Measurements from ENCODE around the gene IL1R2. TPM values are rescaled to one million over a fixed set of nuclear protein-coding genes. Genes with fewer than 3 reads are reported as not detected.

IL1R2 gene, protein sequence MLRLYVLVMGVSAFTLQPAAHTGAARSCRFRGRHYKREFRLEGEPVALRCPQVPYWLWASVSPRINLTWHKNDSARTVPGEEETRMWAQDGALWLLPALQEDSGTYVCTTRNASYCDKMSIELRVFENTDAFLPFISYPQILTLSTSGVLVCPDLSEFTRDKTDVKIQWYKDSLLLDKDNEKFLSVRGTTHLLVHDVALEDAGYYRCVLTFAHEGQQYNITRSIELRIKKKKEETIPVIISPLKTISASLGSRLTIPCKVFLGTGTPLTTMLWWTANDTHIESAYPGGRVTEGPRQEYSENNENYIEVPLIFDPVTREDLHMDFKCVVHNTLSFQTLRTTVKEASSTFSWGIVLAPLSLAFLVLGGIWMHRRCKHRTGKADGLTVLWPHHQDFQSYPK
- not detected in 2 replicates for total RNA-seq

DNA sequence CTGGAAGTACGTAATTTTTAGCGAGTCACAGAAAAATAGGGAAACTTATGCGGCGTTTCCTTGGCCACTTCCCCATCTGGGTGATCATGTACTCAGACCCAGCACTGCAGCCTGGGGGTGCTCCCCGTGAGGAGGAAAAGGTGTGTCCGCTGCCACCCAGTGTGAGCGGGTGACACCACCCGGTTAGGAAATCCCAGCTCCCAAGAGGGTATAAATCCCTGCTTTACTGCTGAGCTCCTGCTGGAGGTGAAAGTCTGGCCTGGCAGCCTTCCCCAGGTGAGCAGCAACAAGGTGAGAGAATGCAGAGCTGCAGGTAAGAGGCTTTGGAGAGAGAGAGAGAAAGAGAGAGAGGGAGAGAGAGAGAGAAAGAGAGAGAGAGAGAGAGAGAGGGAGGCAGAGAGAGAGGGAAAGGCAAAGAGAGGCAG is at the start of gene IL1R2:
IL1R2 (plus strand) TSS at position 240 of the 425 bp plus-strand sequence. CDS start 16,616 bp downstream, outside the sequence.

Other genes starting within 250 kb of the IL1R2 start
- 17.6 and 25.5 TPM in 2 replicates for gene IL1R1, start 150.8 kb downstream of the IL1R2 start, total RNA-seq
- 0.30 and 0.42 TPM in 2 replicates for gene IL1RL2, start 195.1 kb downstream of the IL1R2 start, total RNA-seq